ENCODE results near the gene BFSP1. TPM values are rescaled to one million over a fixed set of nuclear protein-coding genes. Genes with fewer than 3 reads are reported as not detected.

The BFSP1 gene
- total and polyA plus RNA-seq, 9 donors = 0.92 to 4.9 (median 1.5) TPM

- Histone ChIP-seq H3K4me1 (ENCODE audit: insufficient read depth) (no peaks in the 10 kb centered on the region), H3K27me3 (no peaks in the 10 kb centered on the region), H3K36me3 (no peaks in the 10 kb centered on the region), H3K9me3 (no peaks in the 10 kb centered on the region), H3K4me3 (no peak overlapping the region), H3K27ac (no peak overlapping the region)
- WGBS, 3 donors = 60 to 83% (median 66%) methylated on average over 21 to 24 of the region's 24 CpGs
- intact Hi-C loops (cut with DNase I) = no loop called here
- no peak for DNase-seq
- TF ChIP-seq POLR2A (IDR thresholded peaks at IDR 0.05) (no peak), EP300 (IDR thresholded peaks at IDR 0.05) (no peak)
Observed at GRCh38 chr20:17468073-17468840, 62.9 kb downstream of the BFSP1 start.

- H3K27ac ChIP-seq = no peak overlapping the region
- intact Hi-C loops (cut with DNase I) = no loop called here
Observed at GRCh38 chr20:17467120-17467655, 64.0 kb downstream of the BFSP1 start.

GRCh38 chr20:17466641-17467040, 64.5 kb downstream of the BFSP1 start:
- Histone ChIP-seq H3K27me3 (no peaks in the 10 kb centered on the region), H3K4me3 (no peak overlapping the region), H3K4me1 (ENCODE audit: insufficient read depth) (no peaks in the 10 kb centered on the region), H3K36me3 (no peaks in the 10 kb centered on the region), H3K27ac (no peak overlapping the region), H3K9me3 (no peaks in the 10 kb centered on the region)
- WGBS, 3 donors = 86 to 94% (median 89%) methylated on average over 7 of the region's 7 CpGs
- TF ChIP-seq POLR2A (IDR thresholded peaks at IDR 0.05) (no peak), CTCF (IDR thresholded peaks at IDR 0.05) (no peak), EP300 (IDR thresholded peaks at IDR 0.05) (no peak)
- no peak for DNase-seq
- intact Hi-C loops (cut with DNase I) = no loop called here

More at GRCh38 chr20:17467120-17467655, 64.0 kb downstream of the BFSP1 start:
- H3K27me3 ChIP-seq = no peaks in the 10 kb centered on the region
- H3K36me3 ChIP-seq = no peaks in the 10 kb centered on the region
- H3K9me3 ChIP-seq = no peaks in the 10 kb centered on the region
- no peaks in the 10 kb centered on the region for H3K4me1 ChIP-seq (ENCODE audit: insufficient read depth)
- TF ChIP-seq POLR2A (IDR thresholded peaks at IDR 0.05) (no peak), EP300 (IDR thresholded peaks at IDR 0.05) (no peak)
- DNase-seq = no peak
- H3K4me3 ChIP-seq = no peak overlapping the region
- 90 to 95% (median 90%) methylated on average over 4 of the region's 4 CpGs for WGBS, 3 donors

- H3K9me3 ChIP-seq = no peaks in the 10 kb centered on the region
- H3K27me3 ChIP-seq = no peaks in the 10 kb centered on the region
- H3K4me3 ChIP-seq = no peak overlapping the region
- intact Hi-C loops (cut with DNase I) = no loop called here
- no peak overlapping the region for H3K27ac ChIP-seq
- TF ChIP-seq EP300 (IDR thresholded peaks at IDR 0.05) (no peak), CTCF (IDR thresholded peaks at IDR 0.05) (no peak)
- no peak for DNase-seq
- no peaks in the 10 kb centered on the region for H3K36me3 ChIP-seq
- 91 to 98% (median 93%) methylated on average over 10 of the region's 10 CpGs for WGBS, 3 donors
- H3K4me1 ChIP-seq (ENCODE audit: insufficient read depth) = no peaks in the 10 kb centered on the region
Observed at GRCh38 chr20:17465236-17465635, 65.9 kb downstream of the BFSP1 start.

- intact Hi-C loops (cut with DNase I) = no loop called here
- no peaks in the 10 kb centered on the region for H3K9me3 ChIP-seq
- H3K4me1 ChIP-seq (ENCODE audit: insufficient read depth) = no peaks in the 10 kb centered on the region
- no peak overlapping the region for H3K4me3 ChIP-seq
- DNase-seq = no peak
- TF ChIP-seq CTCF (IDR thresholded peaks at IDR 0.05) = no peak
- TF ChIP-seq POLR2A (IDR thresholded peaks at IDR 0.05) = no peak
- TF ChIP-seq EP300 (IDR thresholded peaks at IDR 0.05) = no peak
- 43 to 66% (median 54%) methylated on average over 1 of the region's 1 CpG for WGBS, 3 donors
- H3K36me3 ChIP-seq = no peaks in the 10 kb centered on the region
- H3K27ac ChIP-seq = no peak overlapping the region
- H3K27me3 ChIP-seq = no peaks in the 10 kb centered on the region
Observed at GRCh38 chr20:17463711-17464110, 67.5 kb downstream of the BFSP1 start.
